ENCODE measurements around the gene KLK1.

- TF ChIP-seq CTCF (IDR thresholded peaks at IDR 0.05), result no peak
- TF ChIP-seq POLR2A (IDR thresholded peaks at IDR 0.05), result no peak
Measured at GRCh38 chr19:50770888-50771287, 52.7 kb downstream of the KLK1 start.
